HG03066 (cell line): ENCODE data around the gene ATXN10.
"Not testable (repeated sequence)": the region's sequence is repeated elsewhere in the genome, so short reads cannot be mapped to it uniquely, and the experiment has no call there.

ENCODE experiments used
- ATAC-seq: cut with Tn5 transposase; IDR thresholded peaks from one replicate; pipeline ENCODE4 v1.9.1; 2021; ENCODE audit warnings: low read depth; ENCODE audit not compliant: unreplicated experiment

Gene ATXN10

GRCh38 chr22:45673482-45674175, 2.0 kb downstream of the ATXN10 start:
- no peak for ATAC-seq

GRCh38 chr22:45676024-45676423, 4.4 kb downstream of the ATXN10 start:
- ATAC-seq: no peak

- no peak for ATAC-seq
Observed at GRCh38 chr22:45677063-45677462, 5.4 kb downstream of the ATXN10 start.

GRCh38 chr22:45678961-45679912, 7.6 kb downstream of the ATXN10 start:
- ATAC-seq: no peak

- ATAC-seq: no peak
Observed at GRCh38 chr22:45680932-45681700, 9.5 kb downstream of the ATXN10 start.

- ATAC-seq: no peak
Observed at GRCh38 chr22:45682064-45682463, 10.4 kb downstream of the ATXN10 start.

- ATAC-seq: not testable (repeated sequence)
Observed at GRCh38 chr22:45682773-45683172, 11.1 kb downstream of the ATXN10 start.

- ATAC-seq: no peak
Observed at GRCh38 chr22:45683248-45683647, 11.6 kb downstream of the ATXN10 start.

- ATAC-seq: no peak
Observed at GRCh38 chr22:45683680-45684079, 12.0 kb downstream of the ATXN10 start.

GRCh38 chr22:45684169-45684568, 12.5 kb downstream of the ATXN10 start:
- ATAC-seq: no peak

GRCh38 chr22:45684752-45685574, 13.3 kb downstream of the ATXN10 start:
- ATAC-seq: no peak

GRCh38 chr22:45686004-45686403, 14.4 kb downstream of the ATXN10 start:
- no peak for ATAC-seq

- ATAC-seq: no peak
Observed at GRCh38 chr22:45686836-45687235, 15.2 kb downstream of the ATXN10 start.

- ATAC-seq: no peak
Observed at GRCh38 chr22:45688600-45689080, 17.0 kb downstream of the ATXN10 start.

GRCh38 chr22:45689211-45689610, 17.6 kb downstream of the ATXN10 start:
- ATAC-seq: no peak

GRCh38 chr22:45690008-45690407, 18.4 kb downstream of the ATXN10 start:
- ATAC-seq: no peak

GRCh38 chr22:45692549-45692948, 20.9 kb downstream of the ATXN10 start:
- no peak for ATAC-seq

- ATAC-seq: no peak
Observed at GRCh38 chr22:45693835-45694234, 22.2 kb downstream of the ATXN10 start.

- no peak for ATAC-seq
Observed at GRCh38 chr22:45696227-45696626, 24.6 kb downstream of the ATXN10 start.

GRCh38 chr22:45698094-45698493, 26.5 kb downstream of the ATXN10 start:
- no peak for ATAC-seq
